Neutrophil (primary cell): Measurements from ENCODE around the gene ACSL6.

Experiments used
- H3K27ac ChIP-seq: fragments of 200-600 bp; sonication (generic); 2 replicates; pipeline ENCODE4 v1.5.1; 2016; ENCODE audit warnings: mild to moderate bottlenecking, moderate library complexity
- H3K27me3 ChIP-seq: fragments of 200-600 bp; sonication (generic); 2 replicates; pipeline ENCODE4 v1.6.0; 2016; ENCODE audit warnings: mild to moderate bottlenecking
- H3K36me3 ChIP-seq: fragments of 200-600 bp; sonication (generic); 2 replicates; pipeline ENCODE4 v1.5.1; 2017
- H3K4me1 ChIP-seq, 2 experiments: fragments of 200-600 bp in 1 of 2; sonication (generic) in 1 of 2; 1 replicate in 1 of 2; 2 replicates in 1 of 2; pipeline versions ENCODE4 v1.5.1 to v1.6.1; 2013 to 2016; ENCODE audit warnings: low read depth in 1 of 2, low read length in 1 of 2, mild to moderate bottlenecking in 1 of 2, moderate library complexity in 1 of 2; ENCODE audit not compliant: control insufficient read depth in 1 of 2, insufficient read depth in 1 of 2
- H3K4me3 ChIP-seq, 2 experiments: fragments of 200-600 bp in 1 of 2; sonication (generic) in 1 of 2; 1 replicate in 1 of 2; 2 replicates in 1 of 2; pipeline ENCODE4 v1.5.1; 2013 to 2016; ENCODE audit warnings: low read depth in 1 of 2, low read length in 1 of 2, mild to moderate bottlenecking in 1 of 2, moderate library complexity in 1 of 2
- H3K9me3 ChIP-seq: fragments of 200-600 bp; sonication (generic); 2 replicates; pipeline ENCODE4 v1.5.1; 2016
- TF ChIP-seq, protein P1 (sequence below): fragments of 200-600 bp; sonication (generic); IDR thresholded peaks from 2 replicates; pipeline ENCODE4 v1.5.1; 2016; ENCODE audit warnings: antibody characterized with exemption

The ACSL6 gene

DNA sequence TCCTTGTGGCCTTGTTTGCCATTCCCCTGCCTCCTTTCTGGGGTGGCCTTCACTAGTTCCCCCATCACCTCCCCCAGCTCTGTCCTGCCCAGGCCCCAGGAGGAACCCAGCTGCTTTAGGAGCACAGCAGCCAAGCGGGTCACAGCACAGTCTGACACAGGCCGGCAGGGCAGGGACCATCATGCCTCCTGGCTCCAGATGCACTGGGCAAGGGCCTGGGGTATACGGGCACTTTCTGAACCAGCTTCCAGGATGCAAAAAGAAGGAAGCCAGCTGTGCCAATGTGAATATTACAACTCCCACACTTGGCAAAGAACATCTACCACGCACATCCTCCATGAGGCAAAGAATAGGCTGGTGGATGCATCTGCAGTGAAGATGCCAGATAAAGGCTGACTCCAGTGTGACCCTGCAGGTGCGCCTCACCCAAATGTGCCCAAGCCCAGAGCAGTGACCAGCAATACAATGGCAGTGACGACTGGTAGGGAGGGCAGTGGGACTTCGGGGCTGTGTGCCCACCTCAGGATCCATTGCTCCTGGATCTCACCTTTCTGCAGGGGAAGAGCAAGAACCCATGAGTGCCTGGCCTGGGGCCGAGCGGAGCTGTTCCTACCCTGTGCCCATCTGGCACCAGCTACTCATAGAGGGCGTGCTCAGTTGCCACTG, 42.7 kb upstream of the ACSL6 start:
- Histone ChIP-seq H3K4me1 (no peaks in the 10 kb centered on the region), H3K4me3 (no peak overlapping the region), H3K9me3 (no peaks in the 10 kb centered on the region), H3K27me3 (peaks cover 6% of the 10 kb centered on the region), H3K36me3 (no peaks in the 10 kb centered on the region), H3K27ac (no peak overlapping the region)
- TF ChIP-seq, protein P1, sequence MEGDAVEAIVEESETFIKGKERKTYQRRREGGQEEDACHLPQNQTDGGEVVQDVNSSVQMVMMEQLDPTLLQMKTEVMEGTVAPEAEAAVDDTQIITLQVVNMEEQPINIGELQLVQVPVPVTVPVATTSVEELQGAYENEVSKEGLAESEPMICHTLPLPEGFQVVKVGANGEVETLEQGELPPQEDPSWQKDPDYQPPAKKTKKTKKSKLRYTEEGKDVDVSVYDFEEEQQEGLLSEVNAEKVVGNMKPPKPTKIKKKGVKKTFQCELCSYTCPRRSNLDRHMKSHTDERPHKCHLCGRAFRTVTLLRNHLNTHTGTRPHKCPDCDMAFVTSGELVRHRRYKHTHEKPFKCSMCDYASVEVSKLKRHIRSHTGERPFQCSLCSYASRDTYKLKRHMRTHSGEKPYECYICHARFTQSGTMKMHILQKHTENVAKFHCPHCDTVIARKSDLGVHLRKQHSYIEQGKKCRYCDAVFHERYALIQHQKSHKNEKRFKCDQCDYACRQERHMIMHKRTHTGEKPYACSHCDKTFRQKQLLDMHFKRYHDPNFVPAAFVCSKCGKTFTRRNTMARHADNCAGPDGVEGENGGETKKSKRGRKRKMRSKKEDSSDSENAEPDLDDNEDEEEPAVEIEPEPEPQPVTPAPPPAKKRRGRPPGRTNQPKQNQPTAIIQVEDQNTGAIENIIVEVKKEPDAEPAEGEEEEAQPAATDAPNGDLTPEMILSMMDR = no peak

DNA sequence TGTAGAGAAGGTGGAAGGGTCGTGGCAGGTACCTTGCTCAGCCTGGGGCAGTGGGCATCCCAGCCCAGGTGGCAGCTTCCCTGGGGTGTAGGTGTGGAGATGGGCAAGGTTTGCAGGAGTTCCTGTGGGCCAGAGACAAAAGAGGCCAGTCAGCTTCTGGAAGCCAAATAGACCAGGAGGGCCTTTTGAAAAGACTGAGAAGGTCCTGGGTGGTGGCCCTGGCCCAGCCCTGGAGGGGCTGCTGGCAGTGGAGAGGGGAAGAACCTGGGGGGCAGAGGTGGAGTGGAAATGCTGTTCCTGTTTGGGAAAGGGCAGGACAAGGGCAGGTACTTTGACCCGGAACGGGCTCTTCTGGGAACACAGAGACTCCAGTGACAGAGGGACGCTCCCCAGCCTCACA, 42.0 kb upstream of the ACSL6 start:
- Histone ChIP-seq H3K36me3 (no peaks in the 10 kb centered on the region), H3K27me3 (peaks cover 6% of the 10 kb centered on the region), H3K4me1 (no peaks in the 10 kb centered on the region), H3K27ac (no peak overlapping the region), H3K4me3 (no peak overlapping the region), H3K9me3 (no peaks in the 10 kb centered on the region)
- TF ChIP-seq, protein P1 = no peak

DNA sequence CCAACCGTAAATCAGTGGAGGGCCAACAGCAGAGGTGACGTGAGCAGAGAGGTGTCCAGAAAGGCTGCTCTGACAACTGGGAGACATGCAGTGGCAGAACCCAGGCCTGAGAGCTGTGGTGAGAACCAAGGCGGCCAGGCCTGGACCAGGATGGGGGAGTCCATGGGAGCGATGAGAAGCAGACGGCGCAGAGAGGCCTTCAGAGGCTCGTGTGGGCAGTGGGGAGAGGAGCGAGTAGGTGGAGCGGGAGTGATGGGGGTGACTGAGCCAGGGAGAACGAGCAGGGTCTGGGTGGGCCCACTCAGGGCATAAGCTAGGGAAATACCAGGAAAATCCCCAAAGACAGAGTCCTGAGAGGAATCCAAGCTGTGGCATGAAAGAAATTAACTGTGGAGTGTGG, 41.1 kb upstream of the ACSL6 start:
- Histone ChIP-seq H3K27me3 (peaks cover 6% of the 10 kb centered on the region), H3K9me3 (no peaks in the 10 kb centered on the region), H3K4me3 (no peak overlapping the region), H3K4me1 (no peaks in the 10 kb centered on the region), H3K36me3 (no peaks in the 10 kb centered on the region), H3K27ac (no peak overlapping the region)
- TF ChIP-seq, protein P1 = no peak

DNA sequence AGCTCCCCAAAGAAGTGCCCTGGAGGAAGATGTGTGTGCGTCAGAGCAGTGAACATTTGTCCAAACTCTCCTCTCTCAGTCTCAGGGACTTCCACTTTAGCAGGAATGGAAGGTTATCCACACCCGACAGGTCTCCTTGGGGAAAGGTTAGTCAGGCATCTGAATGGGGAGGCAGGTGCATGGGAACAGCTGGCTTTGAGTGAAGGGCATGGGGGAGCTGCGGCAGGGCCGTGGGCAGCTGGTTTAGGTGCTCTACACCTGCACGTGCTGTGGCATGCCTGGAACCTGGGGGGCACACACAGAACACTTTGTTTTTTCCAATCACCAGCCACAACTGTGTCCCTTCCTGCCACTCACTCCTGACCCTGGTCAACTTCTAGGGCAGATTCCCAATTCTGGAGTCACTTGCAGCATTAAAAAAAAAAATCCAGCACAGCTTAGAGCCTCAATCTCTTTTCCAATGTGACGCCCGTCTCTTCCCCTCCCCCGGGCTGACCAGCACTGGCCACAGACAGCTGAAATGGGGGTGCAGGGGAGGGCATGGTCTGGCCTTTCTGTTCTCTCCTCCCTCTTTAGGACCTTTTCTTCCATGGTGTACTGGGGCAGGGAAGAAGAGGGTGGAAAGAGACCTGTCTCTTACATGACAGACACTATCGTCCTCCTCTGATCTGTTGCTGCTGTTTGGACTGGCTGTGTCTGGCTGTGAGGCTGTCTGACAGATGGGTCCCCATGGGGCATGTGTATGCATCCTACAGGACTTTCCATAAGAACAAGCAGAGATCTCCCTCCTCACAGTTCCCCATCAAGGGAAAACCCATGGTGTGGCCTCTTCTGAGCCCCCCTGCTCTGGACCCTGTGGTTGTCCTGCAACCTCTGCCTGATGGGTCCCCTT, 39.4 kb upstream of the ACSL6 start:
- Histone ChIP-seq H3K4me3 (no peak overlapping the region), H3K36me3 (no peaks in the 10 kb centered on the region), H3K9me3 (no peaks in the 10 kb centered on the region), H3K27ac (no peak overlapping the region), H3K4me1 (no peaks in the 10 kb centered on the region), H3K27me3 (peaks cover 6% of the 10 kb centered on the region)
- TF ChIP-seq, protein P1 = no peak

DNA sequence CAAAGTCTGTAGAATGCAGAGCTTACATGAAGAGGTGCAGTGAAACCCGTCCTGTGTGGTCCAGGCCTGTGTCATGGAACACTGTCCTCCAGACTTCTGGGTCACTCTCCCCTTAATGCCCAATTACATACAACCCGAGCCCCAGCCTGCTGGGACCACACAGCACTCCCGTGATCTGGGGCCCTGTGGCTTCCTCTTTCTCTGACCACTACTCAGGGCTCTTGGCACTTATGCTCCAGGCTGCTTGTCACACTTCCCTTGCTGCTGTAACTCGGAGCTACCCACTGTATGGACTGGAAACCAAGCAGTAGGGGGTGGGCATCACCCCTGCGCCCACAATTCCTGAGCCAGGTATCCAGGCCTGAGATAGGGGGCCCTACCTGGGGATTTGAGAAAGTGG, 38.7 kb upstream of the ACSL6 start:
- Histone ChIP-seq H3K27me3 (peaks cover 6% of the 10 kb centered on the region), H3K4me3 (no peak overlapping the region), H3K9me3 (no peaks in the 10 kb centered on the region), H3K27ac (no peak overlapping the region), H3K4me1 (no peaks in the 10 kb centered on the region), H3K36me3 (no peaks in the 10 kb centered on the region)
- TF ChIP-seq, protein P1 = no peak
